GM12878 (cell line): Measurements from ENCODE around the gene ST3GAL5.

ENCODE experiments used
- EGR1 ChIP-seq, 2 experiments: IDR thresholded peaks; 1 replicate in 1 of 2; 2 replicates in 1 of 2; pipeline ENCODE4 v1.6.1; 2011 to 2012; ENCODE audit warnings: low read depth in 2 of 2, low read length in 2 of 2, borderline replicate concordance in 1 of 2, mild to moderate bottlenecking in 1 of 2, moderate library complexity in 1 of 2
- FOXM1 ChIP-seq: IDR thresholded peaks from 2 replicates; pipeline ENCODE4 v1.6.1; 2012; ENCODE audit warnings: low read depth, mild to moderate bottlenecking, inconsistent platforms, low read length, moderate library complexity
- HDAC2 ChIP-seq: fragments of 200-600 bp; sonication (generic); IDR thresholded peaks from 2 replicates; pipeline ENCODE4 v1.6.1; 2017
- PRDM15 ChIP-seq: fragments of 450-650 bp; formaldehyde crosslinking; IDR thresholded peaks from 2 replicates; pipeline ENCODE4 v1.4.0; 2020; ENCODE audit warnings: mild to moderate bottlenecking, moderate library complexity
- SIN3A ChIP-seq: IDR thresholded peaks from 2 replicates; pipeline ENCODE4 v1.6.1; 2012; ENCODE audit warnings: low read depth, low read length, improper control_type of control experiment
- SIX5 ChIP-seq: IDR thresholded peaks from 2 replicates; pipeline ENCODE4 v1.6.1; 2011; ENCODE audit warnings: mild to moderate bottlenecking, low read depth, low read length, moderate library complexity; ENCODE audit not compliant: severe bottlenecking
- SREBF2 ChIP-seq: IDR thresholded peaks from 2 replicates; pipeline ENCODE4 v1.6.1; 2012; ENCODE audit warnings: mild to moderate bottlenecking, low read length
- SRF ChIP-seq, 2 experiments: IDR thresholded peaks; 2 replicates each; pipeline ENCODE4 v1.6.1; 2011; ENCODE audit warnings: low read depth in 2 of 2, low read length in 2 of 2, mild to moderate bottlenecking in 1 of 2, moderate library complexity in 1 of 2
- TF ChIP-seq, protein P1 (sequence below): IDR thresholded peaks from 2 replicates; pipeline ENCODE4 v1.6.1; 2012; ENCODE audit warnings: improper control_type of control experiment, low read depth, low read length; ENCODE audit not compliant: insufficient replicate concordance
- TF ChIP-seq, protein P2 (sequence below): IDR thresholded peaks from 2 replicates; pipeline ENCODE4 v1.6.1; 2012; ENCODE audit warnings: low read length, inconsistent platforms
- TF ChIP-seq, protein P3 (sequence below): IDR thresholded peaks from 2 replicates; pipeline ENCODE4 v1.6.1; 2011; ENCODE audit warnings: borderline replicate concordance, low read depth, mild to moderate bottlenecking, moderate library complexity, mixed read lengths, low read length; ENCODE audit not compliant: insufficient read depth; ENCODE audit errors: extremely low read length
- TF ChIP-seq, protein P4 (sequence below), 3 experiments: IDR thresholded peaks in 2 of 3; conservative IDR thresholded peaks in 1 of 3; 2 replicates each; pipeline ENCODE4 v1.5.1; 2011; ENCODE audit warnings: low read depth in 3 of 3, low read length in 3 of 3, mild to moderate bottlenecking in 3 of 3, control low read depth in 2 of 3, moderate library complexity in 2 of 3, inconsistent platforms in 1 of 3, mixed read lengths in 1 of 3; ENCODE audit not compliant: control insufficient read depth in 2 of 3, insufficient read depth in 1 of 3; ENCODE audit errors: extremely low read depth in 1 of 3

GRCh38 chr2:85787981-85788340, 100.8 kb downstream of the ST3GAL5 start:
- TF ChIP-seq, protein P1, sequence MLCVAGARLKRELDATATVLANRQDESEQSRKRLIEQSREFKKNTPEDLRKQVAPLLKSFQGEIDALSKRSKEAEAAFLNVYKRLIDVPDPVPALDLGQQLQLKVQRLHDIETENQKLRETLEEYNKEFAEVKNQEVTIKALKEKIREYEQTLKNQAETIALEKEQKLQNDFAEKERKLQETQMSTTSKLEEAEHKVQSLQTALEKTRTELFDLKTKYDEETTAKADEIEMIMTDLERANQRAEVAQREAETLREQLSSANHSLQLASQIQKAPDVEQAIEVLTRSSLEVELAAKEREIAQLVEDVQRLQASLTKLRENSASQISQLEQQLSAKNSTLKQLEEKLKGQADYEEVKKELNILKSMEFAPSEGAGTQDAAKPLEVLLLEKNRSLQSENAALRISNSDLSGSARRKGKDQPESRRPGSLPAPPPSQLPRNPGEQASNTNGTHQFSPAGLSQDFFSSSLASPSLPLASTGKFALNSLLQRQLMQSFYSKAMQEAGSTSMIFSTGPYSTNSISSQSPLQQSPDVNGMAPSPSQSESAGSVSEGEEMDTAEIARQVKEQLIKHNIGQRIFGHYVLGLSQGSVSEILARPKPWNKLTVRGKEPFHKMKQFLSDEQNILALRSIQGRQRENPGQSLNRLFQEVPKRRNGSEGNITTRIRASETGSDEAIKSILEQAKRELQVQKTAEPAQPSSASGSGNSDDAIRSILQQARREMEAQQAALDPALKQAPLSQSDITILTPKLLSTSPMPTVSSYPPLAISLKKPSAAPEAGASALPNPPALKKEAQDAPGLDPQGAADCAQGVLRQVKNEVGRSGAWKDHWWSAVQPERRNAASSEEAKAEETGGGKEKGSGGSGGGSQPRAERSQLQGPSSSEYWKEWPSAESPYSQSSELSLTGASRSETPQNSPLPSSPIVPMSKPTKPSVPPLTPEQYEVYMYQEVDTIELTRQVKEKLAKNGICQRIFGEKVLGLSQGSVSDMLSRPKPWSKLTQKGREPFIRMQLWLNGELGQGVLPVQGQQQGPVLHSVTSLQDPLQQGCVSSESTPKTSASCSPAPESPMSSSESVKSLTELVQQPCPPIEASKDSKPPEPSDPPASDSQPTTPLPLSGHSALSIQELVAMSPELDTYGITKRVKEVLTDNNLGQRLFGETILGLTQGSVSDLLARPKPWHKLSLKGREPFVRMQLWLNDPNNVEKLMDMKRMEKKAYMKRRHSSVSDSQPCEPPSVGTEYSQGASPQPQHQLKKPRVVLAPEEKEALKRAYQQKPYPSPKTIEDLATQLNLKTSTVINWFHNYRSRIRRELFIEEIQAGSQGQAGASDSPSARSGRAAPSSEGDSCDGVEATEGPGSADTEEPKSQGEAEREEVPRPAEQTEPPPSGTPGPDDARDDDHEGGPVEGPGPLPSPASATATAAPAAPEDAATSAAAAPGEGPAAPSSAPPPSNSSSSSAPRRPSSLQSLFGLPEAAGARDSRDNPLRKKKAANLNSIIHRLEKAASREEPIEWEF = no peak
- TF ChIP-seq, protein P2, sequence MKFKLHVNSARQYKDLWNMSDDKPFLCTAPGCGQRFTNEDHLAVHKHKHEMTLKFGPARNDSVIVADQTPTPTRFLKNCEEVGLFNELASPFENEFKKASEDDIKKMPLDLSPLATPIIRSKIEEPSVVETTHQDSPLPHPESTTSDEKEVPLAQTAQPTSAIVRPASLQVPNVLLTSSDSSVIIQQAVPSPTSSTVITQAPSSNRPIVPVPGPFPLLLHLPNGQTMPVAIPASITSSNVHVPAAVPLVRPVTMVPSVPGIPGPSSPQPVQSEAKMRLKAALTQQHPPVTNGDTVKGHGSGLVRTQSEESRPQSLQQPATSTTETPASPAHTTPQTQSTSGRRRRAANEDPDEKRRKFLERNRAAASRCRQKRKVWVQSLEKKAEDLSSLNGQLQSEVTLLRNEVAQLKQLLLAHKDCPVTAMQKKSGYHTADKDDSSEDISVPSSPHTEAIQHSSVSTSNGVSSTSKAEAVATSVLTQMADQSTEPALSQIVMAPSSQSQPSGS = no peak
- no peak for TF ChIP-seq SIN3A
- no peak for TF ChIP-seq SIX5
- TF ChIP-seq PRDM15 (CRISPR knock-in tag) = no peak
- TF ChIP-seq, protein P3, sequence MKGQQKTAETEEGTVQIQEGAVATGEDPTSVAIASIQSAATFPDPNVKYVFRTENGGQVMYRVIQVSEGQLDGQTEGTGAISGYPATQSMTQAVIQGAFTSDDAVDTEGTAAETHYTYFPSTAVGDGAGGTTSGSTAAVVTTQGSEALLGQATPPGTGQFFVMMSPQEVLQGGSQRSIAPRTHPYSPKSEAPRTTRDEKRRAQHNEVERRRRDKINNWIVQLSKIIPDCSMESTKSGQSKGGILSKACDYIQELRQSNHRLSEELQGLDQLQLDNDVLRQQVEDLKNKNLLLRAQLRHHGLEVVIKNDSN = no peak
- TF ChIP-seq SRF (IDR thresholded peaks at IDR 0.05; ENCODE audit: low read depth in 2 of 2, low read length in 2 of 2) = no peak
- TF ChIP-seq, protein P4, sequence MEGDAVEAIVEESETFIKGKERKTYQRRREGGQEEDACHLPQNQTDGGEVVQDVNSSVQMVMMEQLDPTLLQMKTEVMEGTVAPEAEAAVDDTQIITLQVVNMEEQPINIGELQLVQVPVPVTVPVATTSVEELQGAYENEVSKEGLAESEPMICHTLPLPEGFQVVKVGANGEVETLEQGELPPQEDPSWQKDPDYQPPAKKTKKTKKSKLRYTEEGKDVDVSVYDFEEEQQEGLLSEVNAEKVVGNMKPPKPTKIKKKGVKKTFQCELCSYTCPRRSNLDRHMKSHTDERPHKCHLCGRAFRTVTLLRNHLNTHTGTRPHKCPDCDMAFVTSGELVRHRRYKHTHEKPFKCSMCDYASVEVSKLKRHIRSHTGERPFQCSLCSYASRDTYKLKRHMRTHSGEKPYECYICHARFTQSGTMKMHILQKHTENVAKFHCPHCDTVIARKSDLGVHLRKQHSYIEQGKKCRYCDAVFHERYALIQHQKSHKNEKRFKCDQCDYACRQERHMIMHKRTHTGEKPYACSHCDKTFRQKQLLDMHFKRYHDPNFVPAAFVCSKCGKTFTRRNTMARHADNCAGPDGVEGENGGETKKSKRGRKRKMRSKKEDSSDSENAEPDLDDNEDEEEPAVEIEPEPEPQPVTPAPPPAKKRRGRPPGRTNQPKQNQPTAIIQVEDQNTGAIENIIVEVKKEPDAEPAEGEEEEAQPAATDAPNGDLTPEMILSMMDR (IDR thresholded peaks at IDR 0.05 in 2 of 3, conservative IDR thresholded peaks at IDR 0.05 in 1 of 3; ENCODE audit: control insufficient read depth in 2 of 3, extremely low read depth in 1 of 3, insufficient read depth in 1 of 3, low read depth in 3 of 3, low read length in 3 of 3) = no peak
- TF ChIP-seq SREBF2 = no peak
- no peak for TF ChIP-seq EGR1 (IDR thresholded peaks at IDR 0.05; ENCODE audit: borderline replicate concordance in 1 of 2, low read depth in 2 of 2, low read length in 2 of 2)
- TF ChIP-seq HDAC2 = no peak
- no peak for TF ChIP-seq FOXM1
